Daoy (cell line): ENCODE results near the gene NUFIP1. TPM values are rescaled to one million over a fixed set of nuclear protein-coding genes. Genes with fewer than 3 reads are reported as not detected.
"Not testable (repeated sequence)": the region's sequence is repeated elsewhere in the genome, so short reads cannot be mapped to it uniquely, and the experiment has no call there.

Source experiments
- DNase-seq: peaks from one replicate; pipeline ENCODE4 v3.0.0-alpha.2; 2015; ENCODE audit warnings: low read depth
- total RNA-seq: library from RNA; depleted of rRNA; stranded (reverse); fragments of >200 nt; shearing (Covaris generic); gene quantifications from 2 replicates; pipeline ENCODE4 v1.2.3, GENCODE V29; 2014

The NUFIP1 gene
- total RNA-seq, 1 experiment from 2014 or later: 3.6 TPM

DNA sequence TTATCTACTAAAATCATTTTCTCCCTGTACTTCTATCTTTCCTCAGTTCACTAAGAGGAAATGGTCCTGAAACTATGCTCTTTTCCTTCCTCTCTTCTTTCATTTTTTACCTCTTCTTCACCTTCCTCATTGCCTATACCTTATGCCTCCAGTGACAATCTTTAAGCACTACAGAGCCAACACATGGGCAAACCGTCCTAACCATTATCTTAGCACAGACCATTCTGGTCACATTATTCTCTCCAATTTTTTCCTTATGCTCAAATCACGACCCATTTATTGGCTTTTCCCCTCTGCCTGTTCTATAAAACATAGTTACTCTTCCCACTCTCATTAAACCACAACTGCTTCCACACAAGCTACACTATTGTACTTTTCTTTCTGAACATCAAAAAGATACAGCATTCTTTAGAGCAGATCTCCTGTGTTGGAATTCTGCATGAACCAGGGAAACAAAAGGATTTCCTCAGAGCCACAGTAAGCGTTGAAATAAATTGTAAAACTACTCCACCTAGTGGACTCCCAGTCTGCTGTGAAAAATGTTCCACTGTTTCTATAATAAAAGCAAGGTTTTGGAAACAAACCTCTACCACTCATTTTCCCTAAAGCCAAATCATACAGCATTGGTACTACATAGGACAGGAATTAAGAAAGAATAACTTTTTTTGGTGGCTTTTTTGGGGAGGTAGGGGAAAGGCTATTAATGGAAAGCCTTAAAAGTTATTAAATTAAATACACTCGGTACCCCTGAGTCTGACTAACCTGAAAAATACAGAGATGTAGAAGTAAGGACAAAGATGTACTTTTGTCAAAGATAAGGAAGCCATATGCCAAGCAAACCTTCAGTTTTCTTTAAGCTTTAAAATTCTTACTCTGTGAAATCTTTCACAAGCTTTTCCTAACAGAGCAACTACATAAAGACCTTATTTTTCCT lies 19.5 kb downstream of the NUFIP1 start:
- peak; percentile 11 for DNase-seq

- no peak for DNase-seq
Observed at GRCh38 chr13:44968434-44968815, 20.8 kb downstream of the NUFIP1 start.

DNA sequence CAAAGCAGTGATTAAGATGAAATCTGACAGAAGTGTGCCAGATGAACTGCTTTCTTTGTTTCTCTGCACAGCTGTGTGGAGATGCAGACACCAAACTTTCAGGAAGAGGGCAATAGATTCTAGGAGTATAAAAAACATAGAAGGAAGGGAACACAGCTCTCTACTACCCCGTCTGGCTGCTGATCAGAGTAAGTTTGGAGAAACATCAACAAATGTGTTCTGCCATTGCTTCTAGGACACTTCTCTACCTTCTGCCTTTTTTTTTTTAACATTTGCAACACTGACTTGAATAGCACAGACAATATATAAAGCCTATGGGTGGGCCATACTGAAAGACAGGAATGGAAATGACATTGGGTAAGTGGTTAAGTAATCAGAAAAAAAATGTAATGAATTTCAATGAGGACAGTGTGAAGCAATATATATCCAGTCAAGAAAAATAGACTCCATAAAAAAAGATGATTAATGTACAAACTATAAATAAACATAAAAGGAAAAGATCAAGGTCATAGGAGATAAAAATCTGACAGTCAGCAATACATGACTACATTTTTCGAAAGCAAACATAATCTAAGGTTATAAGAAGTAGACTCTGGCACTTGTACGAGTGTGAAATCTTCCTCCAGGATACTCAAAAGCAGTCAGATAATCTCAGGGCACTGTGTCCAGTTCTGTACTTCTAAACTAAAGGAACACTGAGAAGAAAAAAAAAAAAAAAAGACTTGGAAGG lies 21.4 kb downstream of the NUFIP1 start:
- DNase-seq: no peak

DNA sequence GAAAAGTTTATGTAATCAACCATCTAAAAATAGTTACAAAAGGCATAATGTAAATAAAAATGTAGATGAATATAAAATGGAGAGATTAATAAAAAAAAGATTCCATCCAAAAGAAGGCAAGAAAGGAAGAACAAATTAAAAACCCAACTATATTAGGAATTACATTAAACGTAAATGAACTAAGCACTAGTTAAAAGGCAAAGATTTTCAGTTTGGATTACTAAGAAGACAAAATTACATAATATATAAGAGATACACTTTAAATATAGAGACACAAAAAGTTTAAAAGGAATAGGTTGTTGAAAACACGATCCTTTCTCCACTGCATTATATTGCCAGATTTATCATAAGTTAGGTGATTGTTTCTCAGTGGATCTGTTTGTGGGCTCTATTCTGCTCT lies 27.3 kb downstream of the NUFIP1 start:
- no peak for DNase-seq

- DNase-seq: no peak
Observed at GRCh38 chr13:44955406-44955805, 33.9 kb downstream of the NUFIP1 start.

GRCh38 chr13:44954224-44954623 lies 35.0 kb downstream of the NUFIP1 start:
- no peak for DNase-seq

DNA sequence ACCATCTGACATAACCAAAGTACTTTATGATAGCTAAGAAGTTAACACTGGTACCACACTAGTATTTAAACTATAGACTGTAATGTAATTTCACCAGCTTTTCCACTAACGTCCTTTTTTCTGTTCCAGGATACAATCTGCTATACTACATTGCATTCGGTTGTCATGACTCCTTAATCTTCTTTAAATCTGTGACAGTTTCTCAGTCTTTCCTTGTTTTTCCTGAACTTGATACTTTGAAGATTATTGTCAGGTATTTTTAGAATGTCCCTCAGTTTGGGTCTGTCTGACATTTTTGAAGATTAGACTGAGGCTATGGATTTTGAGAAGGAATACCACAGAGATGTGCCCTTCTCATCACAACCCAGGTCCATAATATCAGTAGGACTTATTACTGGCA lies 36.6 kb downstream of the NUFIP1 start:
- no peak for DNase-seq

- DNase-seq: no peak
Observed at GRCh38 chr13:44951184-44951583, 38.1 kb downstream of the NUFIP1 start.

DNA sequence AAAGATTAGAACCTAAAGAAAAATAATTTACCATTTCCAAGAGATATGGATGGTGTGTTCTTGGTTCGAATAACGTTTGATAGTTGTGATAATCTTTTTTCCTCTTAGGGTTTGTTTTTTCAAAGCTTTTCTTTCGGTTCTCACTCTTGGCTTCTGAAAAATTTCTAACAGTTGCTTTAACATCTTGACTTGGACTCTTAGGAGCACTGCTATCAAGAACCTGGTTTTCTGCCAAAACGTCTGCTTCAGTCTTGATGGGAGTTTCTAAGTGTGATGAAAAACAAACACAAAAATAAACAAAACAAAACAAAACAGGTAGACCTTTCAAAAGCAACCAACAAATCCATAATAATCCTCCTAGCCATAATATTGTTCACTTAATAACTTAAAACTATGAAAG lies 45.9 kb downstream of the NUFIP1 start:
- not testable (repeated sequence) for DNase-seq

DNA sequence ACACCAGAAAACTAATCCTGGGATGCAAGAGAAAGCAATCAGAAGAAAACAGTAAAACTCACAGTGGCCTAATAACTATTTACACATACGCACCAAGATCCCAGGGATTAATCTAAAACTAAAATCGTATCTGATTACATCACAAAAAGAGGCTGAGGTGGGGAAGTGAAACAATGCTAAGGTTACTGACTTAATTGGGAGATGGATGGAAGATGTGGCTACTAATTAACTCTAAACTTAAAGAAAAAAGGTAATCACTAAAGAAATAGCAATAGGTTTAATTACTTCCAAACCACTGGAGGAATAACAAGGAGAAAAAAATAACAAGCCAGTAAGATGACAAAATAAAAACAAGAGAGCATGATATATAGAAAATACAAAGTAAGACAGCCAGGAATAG lies 50.4 kb downstream of the NUFIP1 start:
- no peak for DNase-seq

DNA sequence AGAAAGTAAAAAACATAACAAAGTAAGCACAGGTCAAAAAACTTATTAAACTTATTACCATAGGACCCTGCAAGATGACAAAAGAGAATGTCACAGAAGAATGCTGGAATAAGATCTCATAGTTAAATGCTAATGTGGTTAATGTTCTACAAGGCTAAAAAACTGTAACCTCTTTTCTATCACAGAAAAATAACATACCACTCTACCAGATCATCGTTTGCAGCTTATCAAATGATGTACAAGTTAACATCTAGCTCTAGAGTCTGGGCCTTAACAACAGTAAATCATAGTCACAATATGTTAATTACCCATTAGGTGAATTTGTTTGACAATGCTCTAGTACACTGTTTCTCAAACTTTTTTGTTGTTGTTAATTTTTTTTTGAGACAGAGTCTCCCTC lies 53.0 kb downstream of the NUFIP1 start:
- no peak for DNase-seq

DNA sequence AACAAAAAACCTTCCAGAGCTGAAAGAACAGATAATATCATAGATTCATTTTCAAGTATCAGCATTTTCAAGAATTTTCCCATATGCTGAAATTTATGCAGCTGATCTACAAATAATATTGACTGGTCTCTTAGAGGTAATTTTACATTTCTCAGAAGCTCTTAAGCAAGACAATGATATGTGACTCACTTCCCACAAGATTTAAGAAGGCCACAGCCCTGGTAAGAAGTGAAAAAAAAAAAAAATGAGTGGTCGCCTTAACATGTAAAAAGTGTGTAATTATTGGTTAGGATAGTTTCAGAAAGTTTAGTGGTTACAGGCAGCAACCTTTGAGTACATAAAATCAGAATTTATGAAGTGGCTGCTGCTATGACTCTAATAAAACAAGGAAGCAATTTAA lies 54.5 kb downstream of the NUFIP1 start:
- peak; percentile 19 for DNase-seq

DNA sequence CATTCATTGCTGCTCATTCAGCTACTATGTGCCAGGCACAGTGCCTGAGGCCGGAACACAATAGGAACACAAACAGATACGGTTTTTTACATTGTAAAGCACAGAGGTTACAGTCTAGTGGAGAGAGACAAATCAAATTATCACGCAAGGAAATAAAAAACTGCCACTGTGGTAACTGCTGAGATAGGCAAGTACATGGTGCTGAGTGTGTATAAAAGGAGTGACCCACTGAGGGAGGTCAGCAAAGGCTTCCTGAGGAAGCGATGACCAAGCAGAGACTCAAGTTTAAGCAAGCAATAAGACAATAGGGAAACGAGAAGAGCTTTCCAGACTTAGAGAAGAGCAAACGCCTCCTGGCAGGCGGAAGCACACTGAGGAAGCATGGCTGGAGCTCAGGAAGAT lies 56.4 kb downstream of the NUFIP1 start:
- DNase-seq: no peak

GRCh38 chr13:44932171-44932849 lies 57.0 kb downstream of the NUFIP1 start:
- no peak for DNase-seq

GRCh38 chr13:44930963-44931623 lies 58.2 kb downstream of the NUFIP1 start:
- no peak for DNase-seq

- no peak for DNase-seq
Observed at GRCh38 chr13:44930280-44930679, 59.0 kb downstream of the NUFIP1 start.

- DNase-seq: no peak
Observed at GRCh38 chr13:44929692-44930091, 59.6 kb downstream of the NUFIP1 start.

DNA sequence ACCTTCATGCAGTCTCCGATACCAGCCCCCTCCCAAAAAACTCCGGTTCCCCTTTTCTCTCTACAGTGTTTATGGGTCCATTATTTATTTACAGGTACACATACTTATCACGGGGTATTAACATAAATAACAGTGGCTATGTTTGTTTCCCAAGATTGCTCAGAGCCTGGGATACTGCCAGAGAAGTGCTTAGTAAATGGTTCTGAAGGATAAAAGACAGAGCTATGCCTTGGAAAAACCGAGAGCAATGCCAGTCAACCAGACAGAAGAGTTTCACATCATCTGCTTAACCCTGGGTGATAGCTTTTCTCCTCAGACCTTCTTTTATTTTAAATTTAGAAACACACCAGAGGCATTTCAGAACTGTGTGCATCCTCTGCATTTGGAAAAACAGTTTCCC lies 61.3 kb downstream of the NUFIP1 start:
- no peak for DNase-seq

DNA sequence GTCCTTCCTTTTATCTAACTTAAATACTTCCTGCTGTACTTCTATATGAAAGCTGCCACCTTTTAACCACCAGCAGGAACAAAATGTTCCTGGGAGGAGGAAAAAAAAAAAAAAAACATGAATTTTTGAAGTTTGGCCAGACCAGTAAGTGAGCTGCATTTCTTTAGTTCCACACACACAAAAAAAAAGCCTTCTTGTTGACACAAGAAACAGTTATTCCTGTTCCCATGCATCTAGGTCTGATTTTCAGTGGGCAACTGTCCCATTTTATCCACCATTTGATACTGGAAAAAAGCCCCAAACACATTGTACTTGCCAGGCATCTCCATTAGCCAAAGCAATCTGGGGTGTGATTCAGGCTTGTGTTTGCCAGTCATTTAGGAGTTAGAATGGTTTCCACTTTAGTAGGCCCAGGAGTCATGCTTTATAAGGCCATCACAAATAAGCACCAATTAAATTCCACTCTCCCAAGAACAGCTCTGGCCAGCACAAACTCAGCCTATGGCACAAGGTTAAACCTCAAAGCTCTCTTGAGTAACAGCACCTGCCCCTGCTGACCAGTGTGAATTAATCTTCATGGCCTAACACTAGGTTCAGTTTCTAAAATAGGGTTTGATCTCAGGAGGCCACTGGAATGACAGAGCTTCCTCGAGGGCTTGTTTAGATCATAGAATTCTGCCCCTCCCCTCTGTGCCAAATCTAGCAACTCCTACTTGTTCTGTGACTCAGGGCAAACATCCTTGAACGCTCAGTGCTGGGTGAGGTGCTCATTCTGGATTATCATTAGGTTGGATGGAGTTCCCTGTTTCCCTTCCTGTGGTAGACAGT lies 67.1 kb downstream of the NUFIP1 start:
- DNase-seq: peak; percentile 78

- no peak for DNase-seq
Observed at GRCh38 chr13:44921246-44921877, 67.9 kb downstream of the NUFIP1 start.

- DNase-seq: no peak
Observed at GRCh38 chr13:44920013-44920412, 69.3 kb downstream of the NUFIP1 start.
